Neural cell (in vitro differentiated cells): Measurements from ENCODE around the gene GFRA1. TPM values are rescaled to one million over a fixed set of nuclear protein-coding genes. Genes with fewer than 3 reads are reported as not detected.

ENCODE experiments used
- H2AFZ ChIP-seq: fragments of 200-600, 300-800 bp; sonication (generic), shearing (Covaris generic); 2 replicates; pipeline ENCODE4 v1.6.0; 2014; ENCODE audit warnings: low read depth, mild to moderate bottlenecking, antibody characterized with exemption, low read length, moderate library complexity
- H3F3A ChIP-seq: fragments of 200-600 bp; shearing (Covaris generic); 2 replicates; pipeline ENCODE4 v1.6.1; 2016; ENCODE audit warnings: mild to moderate bottlenecking, moderate library complexity, mixed read lengths, antibody characterized with exemption, low read length; ENCODE audit not compliant: insufficient read depth, poor library complexity, severe bottlenecking
- H3K27ac ChIP-seq: fragments of 200-600, 300-800 bp; sonication (generic), shearing (Covaris generic); 2 replicates; pipeline ENCODE4 v1.5.1; 2014; ENCODE audit warnings: mild to moderate bottlenecking, low read length, moderate library complexity
- H3K27me3 ChIP-seq: fragments of 300-800, 200-600 bp; sonication (generic), shearing (Covaris generic); 2 replicates; pipeline ENCODE4 v1.6.0; 2014; ENCODE audit warnings: mild to moderate bottlenecking, low read depth, low read length, moderate library complexity; ENCODE audit not compliant: insufficient read depth
- H3K36me3 ChIP-seq: fragments of 300-800, 200-600 bp; sonication (generic), shearing (Covaris generic); 2 replicates; pipeline ENCODE4 v1.5.1; 2014; ENCODE audit warnings: mild to moderate bottlenecking, antibody characterized with exemption, low read length, moderate library complexity; ENCODE audit not compliant: insufficient read depth
- H3K4me2 ChIP-seq: fragments of 300-800, 200-600 bp; sonication (generic), shearing (Covaris generic); 2 replicates; pipeline ENCODE4 v1.6.0; 2014; ENCODE audit warnings: mild to moderate bottlenecking, low read length
- H3K4me3 ChIP-seq: fragments of 300-800, 200-600 bp; sonication (generic), shearing (Covaris generic); 2 replicates; pipeline ENCODE4 v1.5.1; 2014; ENCODE audit warnings: mild to moderate bottlenecking, low read length, moderate library complexity
- H3K79me2 ChIP-seq: fragments of 200-600 bp; shearing (Covaris generic); replicated peaks from 2 replicates; pipeline ENCODE4 v1.6.0; 2014; ENCODE audit warnings: mild to moderate bottlenecking, low read length, moderate library complexity; ENCODE audit not compliant: insufficient read depth
- H3K9ac ChIP-seq: fragments of 300-800, 200-600 bp; sonication (generic), shearing (Covaris generic); 2 replicates; pipeline ENCODE4 v1.6.1; 2016; ENCODE audit warnings: mild to moderate bottlenecking, low read length, mixed read lengths
- H3K9me2 ChIP-seq: fragments of 200-600 bp; shearing (Covaris generic); 2 replicates; pipeline ENCODE4 v1.6.1; 2016; ENCODE audit warnings: mild to moderate bottlenecking, low read length, mixed read lengths; ENCODE audit not compliant: insufficient read depth
- H3K9me3 ChIP-seq: fragments of 200-600, 300-800 bp; sonication (generic), shearing (Covaris generic); 2 replicates; pipeline ENCODE4 v1.6.1; 2016; ENCODE audit warnings: mild to moderate bottlenecking, mixed run types, low read length, moderate library complexity, mixed read lengths
- H4K20me1 ChIP-seq: fragments of 200-600 bp; shearing (Covaris generic); 2 replicates; pipeline ENCODE4 v1.6.1; 2016; ENCODE audit warnings: mild to moderate bottlenecking, mixed run types; ENCODE audit not compliant: insufficient read depth
- CTCF ChIP-seq: fragments of 450-650 bp; IDR thresholded peaks from 2 replicates; pipeline ENCODE4 v1.5.1; 2014; ENCODE audit warnings: antibody characterized with exemption, mild to moderate bottlenecking, moderate library complexity; ENCODE audit not compliant: poor library complexity, severe bottlenecking
- EP300 ChIP-seq: fragments of 450-650 bp; conservative IDR thresholded peaks from 2 replicates; pipeline ENCODE4 v1.6.1; 2014; ENCODE audit warnings: antibody characterized with exemption, mild to moderate bottlenecking, moderate library complexity; ENCODE audit not compliant: poor library complexity, severe bottlenecking
- EZH2 ChIP-seq: fragments of 200-600, 300-800 bp; shearing (Covaris generic), sonication (generic); IDR thresholded peaks from 2 replicates; pipeline ENCODE4 v1.6.1; 2014; ENCODE audit warnings: antibody characterized with exemption, low read length, borderline replicate concordance, mild to moderate bottlenecking; ENCODE audit not compliant: insufficient read depth, poor library complexity, severe bottlenecking
- MXI1 ChIP-seq: fragments of 450-650 bp; conservative IDR thresholded peaks from 2 replicates; pipeline ENCODE4 v1.6.1; 2014; ENCODE audit warnings: antibody characterized with exemption, mild to moderate bottlenecking; ENCODE audit not compliant: poor library complexity, severe bottlenecking
- POLR2AphosphoS5 ChIP-seq: IDR thresholded peaks from 2 replicates; pipeline ENCODE4 v1.6.1; 2012
- RAD21 ChIP-seq: fragments of 450-650 bp; conservative IDR thresholded peaks from 2 replicates; pipeline ENCODE4 v1.6.1; 2014; ENCODE audit warnings: antibody characterized with exemption, mild to moderate bottlenecking, moderate library complexity
- REST ChIP-seq: IDR thresholded peaks from 2 replicates; pipeline ENCODE4 v1.6.1; 2012; ENCODE audit warnings: borderline replicate concordance
- SMC3 ChIP-seq: fragments of 450-650 bp; conservative IDR thresholded peaks from 2 replicates; pipeline ENCODE4 v1.6.1; 2014; ENCODE audit warnings: antibody characterized with exemption, mild to moderate bottlenecking, moderate library complexity; ENCODE audit not compliant: poor library complexity
- TAF1 ChIP-seq: IDR thresholded peaks from 2 replicates; pipeline ENCODE4 v1.6.1; 2012; ENCODE audit warnings: low read depth
- polyA plus RNA-seq: library from polyadenylated mRNA; depleted of rRNA; stranded (reverse); fragments of >200 nt; gene quantifications from 2 replicates; pipeline ENCODE4 v1.2.3, GENCODE V29; 2014

Gene GFRA1
- polyA plus RNA-seq, 1 donor from 2014 or later: 2.3 TPM

- Histone ChIP-seq H2AFZ (no peak overlapping the region), H3K9me3 (no peaks in the 10 kb centered on the region), H3K9ac (no peak overlapping the region), H3F3A (no peaks in the 10 kb centered on the region), H3K4me2 (no peak overlapping the region), H4K20me1 (no peaks in the 10 kb centered on the region), H3K4me3 (no peak overlapping the region), H3K36me3 (no peaks in the 10 kb centered on the region), H3K9me2 (no peaks in the 10 kb centered on the region), H3K27ac (no peak overlapping the region), H3K27me3 (no peaks in the 10 kb centered on the region), H3K79me2 (no peaks in the 10 kb centered on the region)
- TF ChIP-seq MXI1: no peak
These were observed 46.2 kb downstream of the GFRA1 start for GRCh38 chr10:116226766-116227165.

GRCh38 chr10:116226053-116226452 lies 47.0 kb downstream of the GFRA1 start:
- no peak overlapping the region for H2AFZ ChIP-seq
- H3K79me2 ChIP-seq: no peaks in the 10 kb centered on the region
- no peak overlapping the region for H3K4me3 ChIP-seq
- no peak overlapping the region for H3K27ac ChIP-seq
- H3K9ac ChIP-seq: no peak overlapping the region
- H3K9me2 ChIP-seq: no peaks in the 10 kb centered on the region
- H3K27me3 ChIP-seq: no peaks in the 10 kb centered on the region
- no peak overlapping the region for H3K4me2 ChIP-seq
- TF ChIP-seq RAD21 (no peak), EZH2 (no peak), SMC3 (no peak), POLR2AphosphoS5 (no peak), MXI1 (no peak), TAF1 (no peak), REST (no peak), CTCF (no peak), EP300 (no peak)
- H3K36me3 ChIP-seq: no peaks in the 10 kb centered on the region
- H3F3A ChIP-seq: no peaks in the 10 kb centered on the region
- H4K20me1 ChIP-seq: no peaks in the 10 kb centered on the region
- H3K9me3 ChIP-seq: no peaks in the 10 kb centered on the region

- no peaks in the 10 kb centered on the region for H3K9me2 ChIP-seq
- H3K9me3 ChIP-seq: no peaks in the 10 kb centered on the region
- no peak for TF ChIP-seq REST
- no peak for TF ChIP-seq MXI1
- no peak for TF ChIP-seq SMC3
- TF ChIP-seq EZH2: no peak
- TF ChIP-seq TAF1: no peak
- no peak for TF ChIP-seq CTCF
These were observed 49.7 kb downstream of the GFRA1 start for GRCh38 chr10:116223289-116223688.

More at GRCh38 chr10:116223289-116223688, 49.7 kb downstream of the GFRA1 start:
- H2AFZ ChIP-seq: no peak overlapping the region
- no peaks in the 10 kb centered on the region for H3K79me2 ChIP-seq
- H3K4me2 ChIP-seq: no peak overlapping the region
- no peaks in the 10 kb centered on the region for H3F3A ChIP-seq
- no peak overlapping the region for H3K4me3 ChIP-seq
- no peaks in the 10 kb centered on the region for H3K36me3 ChIP-seq
- H3K27ac ChIP-seq: no peak overlapping the region
- no peak overlapping the region for H3K9ac ChIP-seq
- H4K20me1 ChIP-seq: no peaks in the 10 kb centered on the region
- H3K27me3 ChIP-seq: no peaks in the 10 kb centered on the region
